GM12878 (cell line): Measurements from ENCODE around the gene MPRIP. TPM values are rescaled to one million over a fixed set of nuclear protein-coding genes. Genes with fewer than 3 reads are reported as not detected.

ENCODE experiments used
- BCLAF1 ChIP-seq: fragments of 450-650 bp; IDR thresholded peaks from 2 replicates; pipeline ENCODE4 v1.6.1; 2017; ENCODE audit warnings: antibody characterized with exemption, mild to moderate bottlenecking, moderate library complexity
- BMI1 ChIP-seq: fragments of 450-650 bp; IDR thresholded peaks from 2 replicates; pipeline ENCODE4 v1.6.1; 2016; ENCODE audit warnings: mild to moderate bottlenecking, moderate library complexity, borderline replicate concordance
- ETV6 ChIP-seq, 2 experiments: fragments of 450-650 bp in 1 of 2; IDR thresholded peaks in 1 of 2; conservative IDR thresholded peaks in 1 of 2; 2 replicates each; pipeline ENCODE4 v1.6.1; 2014; ENCODE audit warnings: antibody characterized with exemption in 1 of 2, borderline replicate concordance in 1 of 2, low read depth in 1 of 2, mild to moderate bottlenecking in 1 of 2, moderate library complexity in 1 of 2
- HDAC6 ChIP-seq: fragments of 200-600 bp; sonication (generic); IDR thresholded peaks from one replicate; pipeline ENCODE4 v1.8.0; 2017; ENCODE audit warnings: antibody characterized with exemption; ENCODE audit not compliant: unreplicated experiment
- HDGF ChIP-seq: fragments of 450-650 bp; IDR thresholded peaks from 2 replicates; pipeline ENCODE4 v1.6.1; 2016; ENCODE audit warnings: antibody characterized with exemption
- HSF1 ChIP-seq: fragments of 150-350 bp; IDR thresholded peaks from 2 replicates; pipeline ENCODE4 v1.6.1; 2014; ENCODE audit warnings: mild to moderate bottlenecking, low read depth, low read length
- KDM1A ChIP-seq: fragments of 200-600 bp; sonication (generic); IDR thresholded peaks from 2 replicates; pipeline ENCODE4 v1.6.1; 2016; ENCODE audit warnings: borderline replicate concordance
- NFXL1 ChIP-seq: fragments of 450-650 bp; IDR thresholded peaks from 2 replicates; pipeline ENCODE4 v1.6.1; 2017; ENCODE audit warnings: antibody characterized with exemption, mild to moderate bottlenecking, borderline replicate concordance
- PAX5 ChIP-seq: IDR thresholded peaks from 2 replicates; pipeline ENCODE4 v1.6.1; 2011; ENCODE audit warnings: low read depth, low read length, borderline replicate concordance
- RAD21 ChIP-seq: IDR thresholded peaks from 2 replicates; pipeline ENCODE4 v1.6.1; 2011; ENCODE audit warnings: mild to moderate bottlenecking, low read depth, low read length, moderate library complexity; ENCODE audit not compliant: insufficient read depth
- RB1 ChIP-seq: fragments of 450-650 bp; formaldehyde crosslinking; IDR thresholded peaks from 2 replicates; pipeline ENCODE4 v1.6.1; 2017; ENCODE audit warnings: mild to moderate bottlenecking, borderline replicate concordance
- REST ChIP-seq: IDR thresholded peaks from 2 replicates; pipeline ENCODE4 v1.6.1; 2012; ENCODE audit warnings: mild to moderate bottlenecking, low read depth, low read length
- RFX5 ChIP-seq: IDR thresholded peaks from 2 replicates; pipeline ENCODE4 v1.6.1; 2011; ENCODE audit warnings: low read depth, low read length, improper control_type of control experiment
- RUNX3 ChIP-seq: IDR thresholded peaks from 2 replicates; pipeline ENCODE4 v1.6.1; 2012; ENCODE audit warnings: low read length, inconsistent platforms
- SKIL ChIP-seq: fragments of 450-650 bp; IDR thresholded peaks from 2 replicates; pipeline ENCODE4 v1.6.1; 2017; ENCODE audit warnings: mild to moderate bottlenecking, low read depth, inconsistent platforms; ENCODE audit not compliant: poor library complexity, severe bottlenecking
- SMAD1 ChIP-seq: fragments of 450-650 bp; IDR thresholded peaks from 2 replicates; pipeline ENCODE4 v1.6.1; 2018; ENCODE audit warnings: mild to moderate bottlenecking, low read depth; ENCODE audit not compliant: partially characterized antibody
- SMAD5 ChIP-seq: IDR thresholded peaks from 2 replicates; pipeline ENCODE4 v1.6.1; 2016; ENCODE audit warnings: antibody characterized with exemption, low read depth
- SMC3 ChIP-seq: IDR thresholded peaks from 2 replicates; pipeline ENCODE4 v1.6.1; 2011; ENCODE audit warnings: low read length, improper control_type of control experiment, borderline replicate concordance
- SREBF2 ChIP-seq: IDR thresholded peaks from 2 replicates; pipeline ENCODE4 v1.6.1; 2012; ENCODE audit warnings: mild to moderate bottlenecking, low read length
- ZBED1 ChIP-seq: IDR thresholded peaks from 2 replicates; pipeline ENCODE4 v1.6.1; 2016; ENCODE audit warnings: borderline replicate concordance
- polyA plus RNA-seq, 11 experiments: library from polyadenylated mRNA; depleted of rRNA in 4 of 11; unstranded in 6 of 11; stranded (reverse) in 5 of 11; fragments of >200 nt; fragmentation: Nextera tagmentation in 4 of 11; fragmentation: Illumina TruSeq in 1 of 11; extraction: Ambion mirVana in 4 of 11; extraction: Trizol in 1 of 11; gene quantifications; 1 replicate in 1 of 11; 2 replicates in 10 of 11; pipeline versions ENCODE4 v1.2.1 to v1.2.3, GENCODE V29; 2011 to 2016; ENCODE audit warnings: inconsistent platforms in 2 of 11, missing spikeins in 2 of 11, low read depth in 1 of 11
- total RNA-seq, 4 experiments: library from RNA; depleted of rRNA in 3 of 4; stranded (reverse); fragments of >200 nt in 3 of 4; fragmentation: Illumina TruSeq in 1 of 4; extraction: Trizol in 1 of 4; gene quantifications; 2 replicates each; pipeline versions ENCODE4 v1.2.1 to v1.2.3, GENCODE V29; 2013 to 2021

MPRIP gene
- total and polyA plus RNA-seq, 10 of the 15 experiments (the other 5 are each of a cell fraction or from before 2014, with no cell fraction given), result 16.5 to 168 (median 71.7) TPM

- TF ChIP-seq SKIL (peak; percentile 98), SMAD1 (no peak), KDM1A (no peak), RFX5 (no peak), ZBED1 (no peak), HDGF (no peak), SREBF2 (no peak), BCLAF1 (peak; percentile 100), PAX5 (peak; percentile 56; the same call in 1 of the 2 replicates), SMC3 (no peak), NFXL1 (no peak), RAD21 (no peak), REST (no peak), SMAD5 (peak; percentile 83), BMI1 (no peak), RUNX3 (peak; percentile 97), HDAC6 (no peak), RB1 (peak; percentile 96; the same call in 1 of the 2 replicates), HSF1 (peak; percentile 36; the same call in 1 of the 2 replicates), ETV6 (conservative IDR thresholded peaks at IDR 0.05 in 1 of 2, IDR thresholded peaks at IDR 0.05 in 1 of 2; ENCODE audit: borderline replicate concordance in 1 of 2, low read depth in 1 of 2) (no peak)
Measured at GRCh38 chr17:17237026-17237799, 195.0 kb downstream of the MPRIP start, which contains the start of gene FLCN (continued).
